ENCODE data around the gene CCDC73. TPM values are rescaled to one million over a fixed set of nuclear protein-coding genes. Genes with fewer than 3 reads are reported as not detected.
A peak's percentile ranks its signal among the peaks of the same experiment; 100 is the strongest.

The CCDC73 gene
- total and polyA plus RNA-seq, 3 experiments from 2014 or later: not detected

DNA sequence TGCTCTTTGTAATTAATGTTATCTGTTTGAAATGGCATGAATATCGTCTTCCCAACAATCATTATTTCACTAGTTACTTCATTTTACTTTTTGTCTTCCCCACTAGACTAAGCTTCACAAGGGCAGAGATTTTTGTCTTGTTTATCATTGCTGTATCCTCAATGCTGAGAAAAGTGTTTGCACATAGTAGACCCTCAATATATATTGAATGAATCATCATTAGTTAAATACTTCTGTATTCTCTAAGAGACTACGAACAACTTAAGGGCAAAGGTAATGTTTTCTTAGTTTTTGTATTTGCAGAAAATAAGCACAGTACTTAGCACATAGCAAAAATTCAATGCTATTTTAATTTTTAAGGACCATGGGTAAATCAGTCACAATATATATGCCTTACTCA is 95.9 kb downstream of the CCDC73 start:
- no peaks in the 10 kb centered on the region for H3K9me3 ChIP-seq (ENCODE audit: low read length)
- DNase-seq: no peak
- H3K4me3 ChIP-seq (ENCODE audit: low read length): no peak overlapping the region
- H3K27ac ChIP-seq (ENCODE audit: low read depth, low read length): no peak overlapping the region
- POLR2A ChIA-PET: no interaction called here
- no peaks in the 10 kb centered on the region for H3K9me3 Mint-ChIP-seq
- H3K27me3 ChIP-seq (ENCODE audit: insufficient read depth, low read length, poor library complexity, severe bottlenecking): no peaks in the 10 kb centered on the region
- CTCF ChIA-PET: no interaction called here
- H3K4me3 Mint-ChIP-seq: no peak overlapping the region
- H3K36me3 ChIP-seq (ENCODE audit: insufficient read depth, low read length): no peaks in the 10 kb centered on the region
- H3K4me1 Mint-ChIP-seq: no peaks in the 10 kb centered on the region
- no peak overlapping the region for H3K27ac Mint-ChIP-seq
- H3K36me3 Mint-ChIP-seq: no peaks in the 10 kb centered on the region
- peaks cover 3 to 4% of the 10 kb centered on the region in 2 donors for H3K27me3 Mint-ChIP-seq
- H3K4me1 ChIP-seq (ENCODE audit: insufficient read depth, low read length): no peaks in the 10 kb centered on the region

DNA sequence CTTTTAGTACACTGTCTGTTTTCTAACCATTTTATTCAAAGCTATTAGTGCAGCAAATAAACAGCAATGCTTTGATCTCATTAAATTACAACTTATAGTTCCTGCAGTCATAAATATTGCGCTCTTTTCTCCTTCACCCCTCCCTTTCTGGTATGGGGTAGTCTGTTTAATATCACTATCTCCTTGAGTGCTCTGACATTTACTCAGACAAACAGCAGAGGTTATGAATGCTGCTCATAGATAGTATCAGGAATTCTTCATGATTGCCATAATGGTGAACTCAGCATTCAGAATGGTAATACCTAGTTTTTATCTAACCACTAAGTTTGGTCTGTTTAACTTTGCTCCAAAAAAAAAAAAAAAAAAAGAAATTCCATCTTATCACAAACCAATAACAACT is 123.4 kb downstream of the CCDC73 start:
- ChIA-PET POLR2A (no interaction called here), CTCF (no interaction called here)
- DNase-seq: no peak
- Histone ChIP-seq H3K4me3 (ENCODE audit: low read length) (no peak overlapping the region), H3K9me3 (ENCODE audit: low read length) (no peaks in the 10 kb centered on the region), H3K4me1 (ENCODE audit: insufficient read depth, low read length) (no peaks in the 10 kb centered on the region), H3K27me3 (ENCODE audit: insufficient read depth, low read length, poor library complexity, severe bottlenecking) (no peaks in the 10 kb centered on the region), H3K27ac (ENCODE audit: low read depth, low read length) (no peak overlapping the region), H3K36me3 (ENCODE audit: insufficient read depth, low read length) (no peaks in the 10 kb centered on the region)
- peaks cover 0 to 5% (median 3%) of the 10 kb centered on the region in 5 donors for H3K9me3 Mint-ChIP-seq
- no peaks in the 10 kb centered on the region for H3K36me3 Mint-ChIP-seq
- peak overlapping the region in 1 of 8 donors; percentile 14 for H3K27ac Mint-ChIP-seq
- H3K4me3 Mint-ChIP-seq: no peak overlapping the region
- peaks cover 2 to 15% of the 10 kb centered on the region in 2 donors for H3K27me3 Mint-ChIP-seq
- no peaks in the 10 kb centered on the region for H3K4me1 Mint-ChIP-seq

DNA sequence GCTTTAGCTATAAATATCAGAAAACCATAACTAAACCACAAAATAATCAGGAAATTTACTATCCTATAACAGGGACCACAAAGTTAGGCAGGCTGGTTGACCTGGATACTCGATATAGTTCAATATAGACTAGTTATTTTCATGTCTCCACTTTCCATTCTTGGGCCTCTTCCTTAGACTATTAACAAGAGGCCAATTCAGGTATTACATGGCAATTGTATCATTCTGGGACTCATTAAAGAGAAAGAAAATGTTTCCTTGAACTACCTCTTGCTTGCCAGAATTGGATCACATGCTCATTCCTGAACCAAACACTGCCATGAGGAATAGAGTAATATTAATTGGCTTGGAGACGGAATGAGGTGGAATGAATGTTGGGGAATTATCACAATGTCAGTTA is 134.8 kb downstream of the CCDC73 start:
- POLR2A ChIA-PET: no interaction called here
- CTCF ChIA-PET: no interaction called here
- DNase-seq: no peak
- Mint-ChIP-seq H3K4me3 (no peak overlapping the region), H3K27ac (no peak overlapping the region), H3K4me1 (no peaks in the 10 kb centered on the region), H3K27me3 (peaks cover 13 to 25% of the 10 kb centered on the region in 2 donors), H3K36me3 (no peaks in the 10 kb centered on the region), H3K9me3 (peaks cover 0 to 9% (median 6%) of the 10 kb centered on the region in 5 donors)
- H3K36me3 ChIP-seq (ENCODE audit: insufficient read depth, low read length): no peaks in the 10 kb centered on the region
- no peaks in the 10 kb centered on the region for H3K9me3 ChIP-seq (ENCODE audit: low read length)
- H3K4me3 ChIP-seq (ENCODE audit: low read length): no peak overlapping the region
- H3K4me1 ChIP-seq (ENCODE audit: insufficient read depth, low read length): no peaks in the 10 kb centered on the region
- H3K27me3 ChIP-seq (ENCODE audit: insufficient read depth, low read length, poor library complexity, severe bottlenecking): no peaks in the 10 kb centered on the region
- no peak overlapping the region for H3K27ac ChIP-seq (ENCODE audit: low read depth, low read length)

- Mint-ChIP-seq H3K9me3 (peaks cover 0 to 9% (median 5%) of the 10 kb centered on the region in 5 donors), H3K36me3 (no peaks in the 10 kb centered on the region), H3K27me3 (peaks cover 7 to 25% of the 10 kb centered on the region in 2 donors), H3K4me1 (no peaks in the 10 kb centered on the region), H3K27ac (no peak overlapping the region), H3K4me3 (no peak overlapping the region)
- ChIA-PET CTCF (no interaction called here), POLR2A (no interaction called here)
- Histone ChIP-seq H3K27ac (ENCODE audit: low read depth, low read length) (no peak overlapping the region), H3K9me3 (ENCODE audit: low read length) (no peaks in the 10 kb centered on the region), H3K4me1 (ENCODE audit: insufficient read depth, low read length) (no peaks in the 10 kb centered on the region), H3K27me3 (ENCODE audit: insufficient read depth, low read length, poor library complexity, severe bottlenecking) (no peaks in the 10 kb centered on the region), H3K36me3 (ENCODE audit: insufficient read depth, low read length) (no peaks in the 10 kb centered on the region), H3K4me3 (ENCODE audit: low read length) (no peak overlapping the region)
- no peak for DNase-seq
Measured at GRCh38 chr11:32658639-32659406, 135.6 kb downstream of the CCDC73 start.

DNA sequence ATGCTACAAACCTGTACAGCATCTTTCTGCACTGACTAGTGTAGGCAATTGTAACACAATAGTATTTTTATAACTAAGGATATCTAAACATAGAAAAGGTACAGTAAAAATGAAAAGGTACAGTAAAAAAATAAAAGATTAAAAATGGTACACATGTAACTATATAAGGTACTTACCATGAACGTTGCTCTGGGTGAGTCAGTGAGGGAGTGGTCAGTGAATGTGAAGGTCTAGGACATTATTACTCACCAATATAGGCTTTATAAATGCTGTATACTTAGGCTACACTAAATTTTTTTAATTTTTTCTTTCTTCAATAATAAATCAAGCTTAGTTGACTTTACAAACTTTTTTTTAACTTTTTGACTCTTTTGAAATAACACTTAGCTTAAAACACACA is 150.9 kb downstream of the CCDC73 start:
- H3K36me3 ChIP-seq (ENCODE audit: insufficient read depth, low read length): no peaks in the 10 kb centered on the region
- no peaks in the 10 kb centered on the region for H3K9me3 ChIP-seq (ENCODE audit: low read length)
- H3K27ac ChIP-seq (ENCODE audit: low read depth, low read length): no peak overlapping the region
- Mint-ChIP-seq H3K36me3 (no peaks in the 10 kb centered on the region), H3K4me3 (no peak overlapping the region), H3K27ac (no peak overlapping the region), H3K27me3 (peaks cover 4 to 34% of the 10 kb centered on the region in 2 donors), H3K4me1 (no peaks in the 10 kb centered on the region), H3K9me3 (no peaks in the 10 kb centered on the region)
- no peaks in the 10 kb centered on the region for H3K27me3 ChIP-seq (ENCODE audit: insufficient read depth, low read length, poor library complexity, severe bottlenecking)
- CTCF ChIA-PET: no interaction called here
- H3K4me3 ChIP-seq (ENCODE audit: low read length): no peak overlapping the region
- no peaks in the 10 kb centered on the region for H3K4me1 ChIP-seq (ENCODE audit: insufficient read depth, low read length)
- DNase-seq: no peak
- POLR2A ChIA-PET: no interaction called here

DNA sequence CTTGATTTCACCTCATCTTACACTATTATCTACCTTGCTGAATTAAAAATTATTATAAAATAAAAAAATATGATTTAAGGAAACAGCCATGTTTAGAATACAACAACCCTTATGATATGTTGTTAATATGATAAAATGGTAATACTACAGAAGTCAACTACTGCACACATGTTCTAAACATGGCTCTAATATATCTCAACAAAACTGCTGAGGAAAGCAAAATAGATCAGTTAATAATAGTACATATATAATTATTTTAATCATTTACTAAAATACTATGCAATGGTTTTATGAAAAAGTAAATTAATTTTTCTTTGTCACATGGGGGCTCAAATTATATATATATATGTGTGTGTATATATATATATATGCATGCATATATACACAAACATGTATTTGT is 153.1 kb downstream of the CCDC73 start:
- ChIA-PET POLR2A (no interaction called here), CTCF (interaction anchor here (1.1 kb wide), 1 partner anchor 17 kb away, joined by 3 read pairs; no protein-coding TSS in a partner anchor)
- peaks cover 2 to 29% of the 10 kb centered on the region in 2 donors for H3K27me3 Mint-ChIP-seq
- no peaks in the 10 kb centered on the region for H3K4me1 Mint-ChIP-seq
- no peaks in the 10 kb centered on the region for H3K36me3 ChIP-seq (ENCODE audit: insufficient read depth, low read length)
- H3K36me3 Mint-ChIP-seq: no peaks in the 10 kb centered on the region
- no peaks in the 10 kb centered on the region for H3K4me1 ChIP-seq (ENCODE audit: insufficient read depth, low read length)
- no peaks in the 10 kb centered on the region for H3K9me3 Mint-ChIP-seq
- DNase-seq: no peak
- no peaks in the 10 kb centered on the region for H3K9me3 ChIP-seq (ENCODE audit: low read length)
- H3K4me3 ChIP-seq (ENCODE audit: low read length): no peak overlapping the region
- H3K4me3 Mint-ChIP-seq: no peak overlapping the region
- H3K27ac Mint-ChIP-seq: no peak overlapping the region
- H3K27ac ChIP-seq (ENCODE audit: low read depth, low read length): no peak overlapping the region
- no peaks in the 10 kb centered on the region for H3K27me3 ChIP-seq (ENCODE audit: insufficient read depth, low read length, poor library complexity, severe bottlenecking)

DNA sequence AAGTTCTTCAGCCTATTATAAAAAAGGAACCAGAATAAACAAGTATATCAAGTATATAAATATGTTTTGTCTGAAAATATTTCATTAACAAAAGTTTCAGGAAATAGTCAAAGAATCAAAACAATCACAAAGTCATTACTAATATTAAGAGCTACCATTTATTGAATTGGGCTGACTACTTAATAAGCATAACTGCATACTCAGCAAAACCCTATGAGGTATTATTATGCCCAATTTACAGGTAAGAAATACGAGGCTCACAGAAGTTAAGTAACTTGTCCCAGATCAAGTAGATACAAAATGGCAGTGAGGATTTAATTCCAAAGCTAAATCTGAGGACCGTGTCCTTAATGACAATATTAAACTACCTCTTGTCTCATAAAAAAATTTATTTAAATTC is 158.6 kb downstream of the CCDC73 start:
- Mint-ChIP-seq H3K36me3 (no peaks in the 10 kb centered on the region), H3K9me3 (no peaks in the 10 kb centered on the region), H3K4me3 (no peak overlapping the region), H3K27me3 (peaks cover 8 to 31% of the 10 kb centered on the region in 2 donors), H3K4me1 (no peaks in the 10 kb centered on the region), H3K27ac (no peak overlapping the region)
- Histone ChIP-seq H3K9me3 (ENCODE audit: low read length) (no peaks in the 10 kb centered on the region), H3K4me3 (ENCODE audit: low read length) (no peak overlapping the region), H3K36me3 (ENCODE audit: insufficient read depth, low read length) (no peaks in the 10 kb centered on the region), H3K27me3 (ENCODE audit: insufficient read depth, low read length, poor library complexity, severe bottlenecking) (no peaks in the 10 kb centered on the region), H3K27ac (ENCODE audit: low read depth, low read length) (no peak overlapping the region), H3K4me1 (ENCODE audit: insufficient read depth, low read length) (no peaks in the 10 kb centered on the region)
- ChIA-PET CTCF (no interaction called here), POLR2A (no interaction called here)
- no peak for DNase-seq

DNA sequence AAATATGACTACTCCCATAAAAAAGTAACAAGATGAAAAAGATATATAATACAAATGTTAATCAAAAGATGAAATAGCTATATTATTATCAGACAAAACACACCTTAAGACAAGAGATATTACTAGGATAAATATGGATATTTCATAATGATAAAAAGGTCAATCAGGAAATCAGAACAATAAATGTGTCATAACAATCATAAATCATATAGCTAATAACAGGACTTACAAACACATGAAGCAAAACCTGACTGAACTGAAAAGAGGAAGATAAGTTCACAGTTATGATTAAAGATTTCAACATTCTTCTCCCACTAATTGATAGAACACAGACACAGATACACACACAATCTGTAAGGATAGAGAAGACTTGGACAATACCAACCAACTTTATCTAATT is 163.6 kb downstream of the CCDC73 start:
- POLR2A ChIA-PET: no interaction called here
- no peaks in the 10 kb centered on the region for H3K27me3 ChIP-seq (ENCODE audit: insufficient read depth, low read length, poor library complexity, severe bottlenecking)
- no peak overlapping the region for H3K4me3 Mint-ChIP-seq

More for the DNA sequence above, 163.6 kb downstream of the CCDC73 start:
- H3K4me1 ChIP-seq (ENCODE audit: insufficient read depth, low read length): no peaks in the 10 kb centered on the region
- no peak overlapping the region for H3K27ac Mint-ChIP-seq
- CTCF ChIA-PET: no interaction called here
- H3K9me3 Mint-ChIP-seq: peaks cover 0 to 6% (median 0%) of the 10 kb centered on the region in 5 donors
- H3K9me3 ChIP-seq (ENCODE audit: low read length): no peaks in the 10 kb centered on the region
- no peak overlapping the region for H3K4me3 ChIP-seq (ENCODE audit: low read length)
- no peaks in the 10 kb centered on the region for H3K36me3 ChIP-seq (ENCODE audit: insufficient read depth, low read length)
- H3K36me3 Mint-ChIP-seq: no peaks in the 10 kb centered on the region
- no peak for DNase-seq
- H3K27ac ChIP-seq (ENCODE audit: low read depth, low read length): no peak overlapping the region
- peaks cover 8 to 23% of the 10 kb centered on the region in 2 donors for H3K27me3 Mint-ChIP-seq
- no peaks in the 10 kb centered on the region for H3K4me1 Mint-ChIP-seq

Measured in CD8-positive, alpha-beta memory T cell (primary cell).